Osteoblast (primary cell): Measurements from ENCODE around the gene SSPN. TPM values are rescaled to one million over a fixed set of nuclear protein-coding genes. Genes with fewer than 3 reads are reported as not detected.

Experiments used
- DNase-seq: peaks from one replicate; pipeline ENCODE4 v3.0.0; 2011; ENCODE audit warnings: low spot score, mixed read lengths; ENCODE audit not compliant: insufficient read length; ENCODE audit errors: missing footprints
- H2AFZ ChIP-seq: 2 replicates; pipeline ENCODE4 v1.6.0; 2011; ENCODE audit warnings: mild to moderate bottlenecking, low read length
- H3K27ac ChIP-seq: 2 replicates; pipeline ENCODE4 v1.5.1; 2011; ENCODE audit warnings: mild to moderate bottlenecking, low read depth, low read length, moderate library complexity
- H3K27me3 ChIP-seq: 2 replicates; pipeline ENCODE4 v1.6.0; 2012; ENCODE audit warnings: mild to moderate bottlenecking, control low read depth, inconsistent platforms, low read length, moderate library complexity; ENCODE audit not compliant: insufficient read depth
- H3K36me3 ChIP-seq: 2 replicates; pipeline ENCODE4 v1.5.1; 2011; ENCODE audit warnings: mild to moderate bottlenecking, low read length, control low read depth, moderate library complexity; ENCODE audit not compliant: insufficient read depth
- H3K4me1 ChIP-seq: 2 replicates; pipeline ENCODE4 v1.5.1; 2011; ENCODE audit warnings: mild to moderate bottlenecking, low read length, control low read depth, moderate library complexity; ENCODE audit not compliant: insufficient read depth
- H3K4me2 ChIP-seq: 2 replicates; pipeline ENCODE4 v1.6.0; 2011; ENCODE audit warnings: mild to moderate bottlenecking, low read length; ENCODE audit not compliant: insufficient read depth
- H3K4me3 ChIP-seq: fragments of 200-600 bp; sonication (generic); 3 replicates; pipeline ENCODE4 v1.5.1; 2012; ENCODE audit warnings: mild to moderate bottlenecking, low read length, inconsistent platforms; ENCODE audit not compliant: insufficient read depth
- H3K79me2 ChIP-seq: 2 replicates; pipeline ENCODE4 v1.6.0; 2012; ENCODE audit warnings: mild to moderate bottlenecking, low read length, control low read depth, inconsistent platforms; ENCODE audit not compliant: insufficient read depth
- H3K9me3 ChIP-seq: 2 replicates; pipeline ENCODE4 v1.5.1; 2011; ENCODE audit warnings: low read depth, low read length, control low read depth
- H4K20me1 ChIP-seq: 2 replicates; pipeline ENCODE4 v1.6.0; 2012; ENCODE audit warnings: mild to moderate bottlenecking, low read length, control low read depth; ENCODE audit not compliant: insufficient read depth
- total RNA-seq: library from RNA; depleted of rRNA; stranded (reverse); fragments of >200 nt; gene quantifications from 2 replicates; pipeline ENCODE4 v1.2.3, GENCODE V29; 2012
- TF ChIP-seq, protein P1 (sequence below): IDR thresholded peaks from 2 replicates; pipeline ENCODE4 v1.5.1; 2011; ENCODE audit warnings: mild to moderate bottlenecking, low read depth, low read length, moderate library complexity; ENCODE audit errors: extremely low read depth

SSPN gene
- total RNA-seq, 1 donor, result 9.8 TPM

DNA sequence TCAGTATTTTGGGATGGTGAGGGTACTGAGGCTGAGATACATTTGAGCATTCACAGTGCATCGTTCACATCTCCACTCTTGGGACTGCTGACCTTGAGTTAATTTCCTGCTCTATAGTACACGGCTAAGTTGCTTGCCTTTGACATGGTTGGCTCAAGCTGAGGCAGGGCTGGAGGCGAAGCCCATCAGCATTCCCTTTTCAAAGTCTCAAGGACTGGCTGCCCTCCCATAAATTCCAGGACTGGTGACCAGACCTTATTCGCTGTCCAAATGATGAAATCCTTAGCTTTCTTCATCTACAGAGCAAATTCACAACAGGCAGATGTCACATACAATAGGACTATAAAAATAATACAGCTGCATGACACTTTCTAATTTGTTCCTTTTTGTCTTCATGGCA lies 85.9 kb downstream of the SSPN start:
- Histone ChIP-seq H3K27me3 (no peaks in the 10 kb centered on the region), H3K36me3 (no peaks in the 10 kb centered on the region), H4K20me1 (no peaks in the 10 kb centered on the region), H2AFZ (no peak overlapping the region), H3K27ac (no peak overlapping the region), H3K4me2 (no peak overlapping the region), H3K4me1 (peaks cover 26% of the 10 kb centered on the region), H3K9me3 (no peaks in the 10 kb centered on the region), H3K79me2 (no peaks in the 10 kb centered on the region), H3K4me3 (no peak overlapping the region)
- DNase-seq, result no peak
- TF ChIP-seq, protein P1, sequence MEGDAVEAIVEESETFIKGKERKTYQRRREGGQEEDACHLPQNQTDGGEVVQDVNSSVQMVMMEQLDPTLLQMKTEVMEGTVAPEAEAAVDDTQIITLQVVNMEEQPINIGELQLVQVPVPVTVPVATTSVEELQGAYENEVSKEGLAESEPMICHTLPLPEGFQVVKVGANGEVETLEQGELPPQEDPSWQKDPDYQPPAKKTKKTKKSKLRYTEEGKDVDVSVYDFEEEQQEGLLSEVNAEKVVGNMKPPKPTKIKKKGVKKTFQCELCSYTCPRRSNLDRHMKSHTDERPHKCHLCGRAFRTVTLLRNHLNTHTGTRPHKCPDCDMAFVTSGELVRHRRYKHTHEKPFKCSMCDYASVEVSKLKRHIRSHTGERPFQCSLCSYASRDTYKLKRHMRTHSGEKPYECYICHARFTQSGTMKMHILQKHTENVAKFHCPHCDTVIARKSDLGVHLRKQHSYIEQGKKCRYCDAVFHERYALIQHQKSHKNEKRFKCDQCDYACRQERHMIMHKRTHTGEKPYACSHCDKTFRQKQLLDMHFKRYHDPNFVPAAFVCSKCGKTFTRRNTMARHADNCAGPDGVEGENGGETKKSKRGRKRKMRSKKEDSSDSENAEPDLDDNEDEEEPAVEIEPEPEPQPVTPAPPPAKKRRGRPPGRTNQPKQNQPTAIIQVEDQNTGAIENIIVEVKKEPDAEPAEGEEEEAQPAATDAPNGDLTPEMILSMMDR, result no peak

- no peak for DNase-seq
- Histone ChIP-seq H3K4me2 (no peak overlapping the region), H3K9me3 (no peaks in the 10 kb centered on the region), H2AFZ (no peak overlapping the region), H3K79me2 (no peaks in the 10 kb centered on the region), H3K27me3 (no peaks in the 10 kb centered on the region), H3K27ac (no peak overlapping the region), H4K20me1 (no peaks in the 10 kb centered on the region), H3K36me3 (no peaks in the 10 kb centered on the region), H3K4me3 (no peak overlapping the region), H3K4me1 (peaks cover 25% of the 10 kb centered on the region)
- TF ChIP-seq, protein P1, result no peak
These were observed 87.1 kb downstream of the SSPN start for GRCh38 chr12:26282339-26282940.

DNA sequence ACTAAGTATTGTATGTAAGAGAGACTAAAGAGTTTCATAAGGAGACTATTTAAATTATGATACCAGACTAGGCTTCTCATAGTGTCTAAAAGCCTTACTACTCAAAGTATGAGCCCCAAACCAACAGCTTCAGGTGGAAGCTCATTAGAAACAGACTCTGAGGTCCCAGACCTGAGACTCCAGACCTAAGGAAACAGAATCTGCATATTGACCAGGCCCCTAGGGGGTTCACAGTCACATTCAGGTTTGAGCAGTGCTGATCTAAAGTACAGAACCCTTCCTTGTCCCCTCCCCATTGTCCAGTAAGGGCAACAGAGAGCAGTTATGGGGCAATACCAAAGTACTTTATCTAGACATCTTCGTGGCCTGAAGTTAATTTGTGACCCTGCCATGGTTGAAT lies 87.7 kb downstream of the SSPN start:
- H2AFZ ChIP-seq, result no peak overlapping the region
- no peak overlapping the region for H3K4me2 ChIP-seq
- no peaks in the 10 kb centered on the region for H3K9me3 ChIP-seq
- no peaks in the 10 kb centered on the region for H4K20me1 ChIP-seq
- no peak overlapping the region for H3K27ac ChIP-seq
- no peaks in the 10 kb centered on the region for H3K27me3 ChIP-seq
- no peak overlapping the region for H3K4me3 ChIP-seq
- TF ChIP-seq, protein P1, result no peak
- H3K36me3 ChIP-seq, result no peaks in the 10 kb centered on the region
- peaks cover 25% of the 10 kb centered on the region for H3K4me1 ChIP-seq
- H3K79me2 ChIP-seq, result no peaks in the 10 kb centered on the region
- no peak for DNase-seq

DNA sequence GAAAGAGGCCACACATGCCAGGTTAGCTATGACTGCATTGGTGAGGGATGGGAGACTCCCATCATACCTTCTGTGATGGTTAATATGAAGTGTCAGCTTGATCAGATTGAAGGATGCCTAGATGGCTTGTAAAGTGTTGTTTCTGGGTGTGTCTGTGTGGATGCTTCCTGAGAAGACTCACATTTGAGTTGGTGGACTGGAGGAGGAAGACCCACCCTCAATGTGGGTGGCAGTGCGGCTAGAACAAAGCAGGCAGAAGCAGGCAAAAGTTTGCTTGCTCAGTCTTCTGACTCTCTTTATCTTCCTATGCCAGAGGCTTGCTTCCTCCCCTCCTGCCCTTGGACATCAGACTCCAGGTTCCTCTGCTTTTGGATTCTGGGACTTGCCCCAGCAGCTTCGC lies 88.2 kb downstream of the SSPN start:
- Histone ChIP-seq H3K27ac (no peak overlapping the region), H3K4me2 (no peak overlapping the region), H3K4me1 (peaks cover 26% of the 10 kb centered on the region), H3K9me3 (no peaks in the 10 kb centered on the region), H3K4me3 (no peak overlapping the region), H3K36me3 (no peaks in the 10 kb centered on the region), H3K79me2 (no peaks in the 10 kb centered on the region), H4K20me1 (no peaks in the 10 kb centered on the region), H3K27me3 (no peaks in the 10 kb centered on the region), H2AFZ (no peak overlapping the region)
- TF ChIP-seq, protein P1, result no peak
- DNase-seq, result no peak
